Parathyroid adenoma (tissue), 2 donors: ENCODE results near the gene INPP1.
"Not testable (repeated sequence)": the region's sequence is repeated elsewhere in the genome, so short reads cannot be mapped to it uniquely, and the experiment has no call there.

ENCODE experiments used
- H2AFZ ChIP-seq: fragments of 300-600 bp; sonication (generic); one replicate; pipeline ENCODE4 v1.7.0; 2017; ENCODE audit warnings: antibody characterized with exemption, mild to moderate bottlenecking
- H3K27ac ChIP-seq: fragments of 300-600 bp; sonication (generic); one replicate; pipeline ENCODE4 v1.7.0; 2017
- H3K27me3 ChIP-seq: fragments of 300-600 bp; sonication (generic); one replicate; pipeline ENCODE4 v1.7.0; 2017; ENCODE audit warnings: low read length; ENCODE audit not compliant: control insufficient read depth, insufficient read depth
- H3K36me3 ChIP-seq: fragments of 300-600 bp; sonication (generic); one replicate; pipeline ENCODE4 v1.7.0; 2017; ENCODE audit warnings: low read length; ENCODE audit not compliant: control insufficient read depth, insufficient read depth
- H3K4me1 ChIP-seq: fragments of 300-600 bp; sonication (generic); one replicate; pipeline ENCODE4 v1.7.0; 2017; ENCODE audit warnings: control low read depth
- H3K4me2 ChIP-seq: fragments of 300-600 bp; sonication (generic); one replicate; pipeline ENCODE4 v1.7.0; 2017; ENCODE audit warnings: low read length
- H3K4me3 ChIP-seq: fragments of 300-600 bp; sonication (generic); one replicate; pipeline ENCODE4 v1.7.0; 2017; ENCODE audit warnings: low read depth, low read length
- H3K79me2 ChIP-seq: fragments of 300-600 bp; sonication (generic); one replicate; pipeline ENCODE4 v1.7.0; 2017; ENCODE audit warnings: control low read depth
- H3K9ac ChIP-seq: fragments of 300-600 bp; sonication (generic); one replicate; pipeline ENCODE4 v1.7.0; 2017; ENCODE audit warnings: mild to moderate bottlenecking
- H3K9me3 ChIP-seq: fragments of 300-600 bp; sonication (generic); one replicate; pipeline ENCODE4 v1.7.0; 2017; ENCODE audit warnings: low read length; ENCODE audit not compliant: control insufficient read depth
- TF ChIP-seq, protein P1 (sequence below): fragments of 300-600 bp; sonication (generic); IDR thresholded peaks from one replicate; pipeline ENCODE4 v1.7.0; 2017; ENCODE audit warnings: antibody characterized with exemption, mild to moderate bottlenecking
- donor health status: primary hyperparathyroidism.

INPP1 gene

DNA sequence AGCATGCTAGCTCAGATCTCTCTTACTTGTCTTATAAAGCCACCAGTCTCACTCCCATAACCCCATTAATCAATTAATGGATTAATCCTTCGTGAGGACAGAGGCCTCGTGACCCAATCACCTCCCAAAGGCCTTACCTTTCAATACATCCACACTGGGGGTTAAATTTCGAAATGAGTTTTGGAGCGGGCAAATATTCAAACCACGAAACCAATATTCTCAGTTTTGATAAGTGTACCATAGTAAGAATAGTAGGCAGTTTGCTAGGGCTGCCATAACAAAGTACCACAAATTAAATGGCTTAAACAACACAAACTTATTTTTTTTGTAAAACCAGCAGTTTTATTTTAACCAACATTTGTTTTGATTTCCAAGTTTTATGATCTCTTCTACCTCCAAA, 39.0 kb upstream of the INPP1 start:
- Histone ChIP-seq H2AFZ (no peak overlapping the region), H3K9ac (no peak overlapping the region), H3K27me3 (no peaks in the 10 kb centered on the region), H3K79me2 (peaks cover 5% of the 10 kb centered on the region), H3K4me3 (no peak overlapping the region), H3K36me3 (no peaks in the 10 kb centered on the region), H3K4me1 (peaks cover 4% of the 10 kb centered on the region), H3K27ac (no peak overlapping the region), H3K9me3 (no peaks in the 10 kb centered on the region), H3K4me2 (no peak overlapping the region)
- TF ChIP-seq, protein P1, sequence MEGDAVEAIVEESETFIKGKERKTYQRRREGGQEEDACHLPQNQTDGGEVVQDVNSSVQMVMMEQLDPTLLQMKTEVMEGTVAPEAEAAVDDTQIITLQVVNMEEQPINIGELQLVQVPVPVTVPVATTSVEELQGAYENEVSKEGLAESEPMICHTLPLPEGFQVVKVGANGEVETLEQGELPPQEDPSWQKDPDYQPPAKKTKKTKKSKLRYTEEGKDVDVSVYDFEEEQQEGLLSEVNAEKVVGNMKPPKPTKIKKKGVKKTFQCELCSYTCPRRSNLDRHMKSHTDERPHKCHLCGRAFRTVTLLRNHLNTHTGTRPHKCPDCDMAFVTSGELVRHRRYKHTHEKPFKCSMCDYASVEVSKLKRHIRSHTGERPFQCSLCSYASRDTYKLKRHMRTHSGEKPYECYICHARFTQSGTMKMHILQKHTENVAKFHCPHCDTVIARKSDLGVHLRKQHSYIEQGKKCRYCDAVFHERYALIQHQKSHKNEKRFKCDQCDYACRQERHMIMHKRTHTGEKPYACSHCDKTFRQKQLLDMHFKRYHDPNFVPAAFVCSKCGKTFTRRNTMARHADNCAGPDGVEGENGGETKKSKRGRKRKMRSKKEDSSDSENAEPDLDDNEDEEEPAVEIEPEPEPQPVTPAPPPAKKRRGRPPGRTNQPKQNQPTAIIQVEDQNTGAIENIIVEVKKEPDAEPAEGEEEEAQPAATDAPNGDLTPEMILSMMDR: no peak

DNA sequence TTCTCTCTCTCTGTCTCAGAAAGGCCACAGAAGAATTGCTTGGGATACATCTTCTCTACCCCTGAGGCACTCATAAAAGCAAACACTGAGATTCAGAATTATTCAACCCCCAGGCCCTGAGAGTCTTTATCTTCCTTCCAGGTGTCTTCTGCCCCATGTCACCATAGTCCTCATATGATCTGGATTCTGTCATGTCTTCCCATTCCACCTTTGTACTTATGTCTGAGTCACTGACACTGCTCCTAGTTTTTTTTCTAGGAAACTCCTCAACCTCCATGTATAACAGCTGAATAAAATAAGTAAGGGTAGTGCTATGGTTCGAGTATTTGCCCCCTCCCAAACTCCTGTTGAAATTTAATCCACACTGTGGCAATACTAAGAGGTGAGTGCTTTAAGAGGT, 35.4 kb upstream of the INPP1 start:
- no peak overlapping the region for H3K27ac ChIP-seq
- no peak overlapping the region for H3K4me3 ChIP-seq
- no peak overlapping the region for H3K4me2 ChIP-seq
- peaks cover 2% of the 10 kb centered on the region for H3K79me2 ChIP-seq
- H2AFZ ChIP-seq: no peak overlapping the region
- no peaks in the 10 kb centered on the region for H3K36me3 ChIP-seq
- TF ChIP-seq, protein P1: no peak
- no peaks in the 10 kb centered on the region for H3K9me3 ChIP-seq
- H3K9ac ChIP-seq: no peak overlapping the region
- H3K4me1 ChIP-seq: peaks cover 4% of the 10 kb centered on the region
- no peaks in the 10 kb centered on the region for H3K27me3 ChIP-seq

- H3K79me2 ChIP-seq: peaks cover 9% of the 10 kb centered on the region
- TF ChIP-seq, protein P1: no peak
- H3K27me3 ChIP-seq: no peaks in the 10 kb centered on the region
- H3K36me3 ChIP-seq: no peaks in the 10 kb centered on the region
- H3K4me2 ChIP-seq: no peak overlapping the region
- no peak overlapping the region for H3K27ac ChIP-seq
- H3K9ac ChIP-seq: no peak overlapping the region
- no peak overlapping the region for H3K4me3 ChIP-seq
- no peak overlapping the region for H2AFZ ChIP-seq
- H3K4me1 ChIP-seq: no peaks in the 10 kb centered on the region
- H3K9me3 ChIP-seq: no peaks in the 10 kb centered on the region
Measured at GRCh38 chr2:190311893-190312634, 31.3 kb upstream of the INPP1 start.

GRCh38 chr2:190312635-190313025, 30.8 kb upstream of the INPP1 start:
- H3K79me2 ChIP-seq: peaks cover 11% of the 10 kb centered on the region
- H2AFZ ChIP-seq, H3K4me3 ChIP-seq, H3K36me3 ChIP-seq, H3K4me1 ChIP-seq, H3K9ac ChIP-seq, H3K9me3 ChIP-seq, H3K27me3 ChIP-seq, H3K4me2 ChIP-seq, H3K27ac ChIP-seq: not testable (repeated sequence)

- H2AFZ ChIP-seq: no peak overlapping the region
- H3K4me1 ChIP-seq: peaks cover 5% of the 10 kb centered on the region
- no peaks in the 10 kb centered on the region for H3K27me3 ChIP-seq
- no peak overlapping the region for H3K9ac ChIP-seq
- H3K79me2 ChIP-seq: peaks cover 14% of the 10 kb centered on the region
- no peaks in the 10 kb centered on the region for H3K9me3 ChIP-seq
- no peak overlapping the region for H3K27ac ChIP-seq
- TF ChIP-seq, protein P1: no peak
- H3K4me3 ChIP-seq: no peak overlapping the region
- no peak overlapping the region for H3K4me2 ChIP-seq
- no peaks in the 10 kb centered on the region for H3K36me3 ChIP-seq
Measured at GRCh38 chr2:190313880-190314279, 29.5 kb upstream of the INPP1 start.
